Mucosa of stomach (tissue), 1 donor: Measurements from ENCODE around the gene LTBP1.

Source experiments
- H3K27me3 ChIP-seq: one replicate; pipeline ENCODE4 v1.7.0; 2013; ENCODE audit warnings: mild to moderate bottlenecking, low read length; ENCODE audit not compliant: control insufficient read depth, insufficient read depth
- H3K36me3 ChIP-seq: one replicate; pipeline ENCODE4 v1.7.0; 2013; ENCODE audit warnings: low read length; ENCODE audit not compliant: control insufficient read depth, insufficient read depth
- H3K4me1 ChIP-seq: one replicate; pipeline ENCODE4 v1.7.0; 2013; ENCODE audit warnings: mild to moderate bottlenecking, low read length; ENCODE audit not compliant: control insufficient read depth, insufficient read depth
- H3K4me3 ChIP-seq: one replicate; pipeline ENCODE4 v1.7.0; 2013; ENCODE audit warnings: low read length
- H3K9ac ChIP-seq: one replicate; pipeline ENCODE4 v1.7.0; 2013; ENCODE audit warnings: mild to moderate bottlenecking, low read length, moderate library complexity
- H3K9me3 ChIP-seq: one replicate; pipeline ENCODE4 v1.7.0; 2013; ENCODE audit warnings: mild to moderate bottlenecking, low read length, moderate library complexity; ENCODE audit not compliant: control insufficient read depth
- donor health status: Pancreatic carcinoma.

Gene LTBP1

DNA sequence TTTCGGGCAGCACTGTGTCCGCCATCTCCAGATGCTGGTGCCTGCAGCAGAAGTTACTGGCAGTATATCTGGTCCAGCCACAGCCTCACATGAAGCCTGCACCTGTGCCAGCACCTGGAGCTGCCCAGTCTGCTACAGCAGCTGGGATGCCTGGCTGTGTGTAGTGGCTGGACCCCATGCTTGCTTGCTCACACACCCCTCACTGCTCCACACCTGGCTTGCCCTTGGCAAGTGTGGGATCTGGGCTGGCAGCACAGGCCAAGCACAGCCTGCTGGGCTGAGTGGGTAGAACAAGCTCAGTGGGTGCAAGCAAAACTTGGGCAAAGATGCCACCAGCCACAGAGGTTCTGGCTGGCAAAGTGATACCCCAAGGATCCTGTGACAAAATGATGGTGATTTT, 320.3 kb downstream of the LTBP1 start:
- no peaks in the 10 kb centered on the region for H3K4me1 ChIP-seq
- no peak overlapping the region for H3K9ac ChIP-seq
- H3K27me3 ChIP-seq, result no peaks in the 10 kb centered on the region
- no peak overlapping the region for H3K4me3 ChIP-seq
- H3K36me3 ChIP-seq, result no peaks in the 10 kb centered on the region
- no peaks in the 10 kb centered on the region for H3K9me3 ChIP-seq

DNA sequence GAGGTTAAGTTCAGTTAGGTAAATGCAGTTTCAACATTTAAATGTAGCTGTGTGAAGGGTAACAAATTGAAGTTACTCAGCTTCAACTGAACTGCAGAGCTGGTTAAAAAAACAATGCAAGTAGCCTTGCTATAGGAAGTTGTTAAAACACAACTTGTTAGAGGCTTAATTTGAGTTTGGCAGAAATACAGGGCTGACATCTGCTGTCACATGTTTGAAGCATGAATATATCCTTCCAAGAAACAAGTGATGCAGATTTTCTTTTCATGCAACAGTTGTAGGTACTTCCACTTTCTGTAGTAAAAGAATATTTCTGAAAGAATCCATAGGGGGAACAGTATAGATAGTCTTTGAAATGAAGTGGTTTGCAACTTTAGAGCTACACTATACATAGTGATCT, 321.0 kb downstream of the LTBP1 start:
- H3K9me3 ChIP-seq, result no peaks in the 10 kb centered on the region
- no peaks in the 10 kb centered on the region for H3K4me1 ChIP-seq
- no peak overlapping the region for H3K4me3 ChIP-seq
- H3K36me3 ChIP-seq, result no peaks in the 10 kb centered on the region
- no peak overlapping the region for H3K9ac ChIP-seq
- no peaks in the 10 kb centered on the region for H3K27me3 ChIP-seq

DNA sequence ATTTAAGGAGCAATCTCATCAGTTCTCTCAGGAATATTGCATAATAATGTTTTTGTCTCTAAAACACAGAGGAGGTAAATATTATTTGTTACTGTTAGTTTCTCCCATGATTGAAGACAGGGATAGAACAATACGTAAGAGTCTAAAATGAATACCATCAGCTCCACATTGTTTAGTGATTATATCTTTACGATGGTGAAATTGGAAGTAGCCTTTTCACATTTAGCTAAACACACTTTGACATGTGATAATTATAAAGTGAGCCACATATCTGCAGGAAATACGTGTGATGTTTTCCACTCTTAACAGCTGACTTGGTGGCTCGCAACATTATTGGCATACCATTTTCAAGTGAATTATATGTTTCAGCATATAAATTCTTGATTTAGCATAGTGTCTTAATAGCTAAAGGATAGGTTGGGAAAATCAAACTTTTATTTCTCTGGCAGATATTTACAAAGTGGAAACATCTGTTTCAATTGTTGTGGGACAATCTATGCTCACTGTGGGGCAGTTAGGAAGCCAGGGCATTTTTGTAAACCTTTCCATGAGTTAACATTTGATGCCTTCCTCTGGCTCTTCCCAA, 321.6 kb downstream of the LTBP1 start:
- Histone ChIP-seq H3K4me1 (no peaks in the 10 kb centered on the region), H3K9me3 (no peaks in the 10 kb centered on the region), H3K36me3 (no peaks in the 10 kb centered on the region), H3K27me3 (no peaks in the 10 kb centered on the region), H3K4me3 (no peak overlapping the region), H3K9ac (no peak overlapping the region)

DNA sequence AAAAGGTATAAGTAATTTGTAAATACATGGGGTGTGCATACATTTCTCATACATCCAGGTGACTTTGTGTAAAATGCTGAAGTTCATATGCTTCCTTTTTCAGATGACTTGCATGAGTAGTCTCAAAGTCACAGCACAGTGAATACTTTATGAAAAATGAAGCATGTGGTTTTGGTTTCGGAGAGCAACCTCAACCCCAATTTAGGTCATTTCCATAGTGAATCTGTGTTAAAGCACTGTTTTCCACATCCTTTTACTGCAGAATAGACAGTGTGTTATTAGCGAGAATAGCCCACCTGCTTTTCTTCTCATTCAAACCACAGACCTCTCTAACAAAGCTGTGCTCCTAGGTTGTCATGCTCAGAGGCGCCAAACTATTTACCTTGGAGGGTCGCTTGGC, 325.2 kb downstream of the LTBP1 start:
- Histone ChIP-seq H3K27me3 (no peaks in the 10 kb centered on the region), H3K4me3 (no peak overlapping the region), H3K9ac (no peak overlapping the region), H3K4me1 (no peaks in the 10 kb centered on the region), H3K36me3 (no peaks in the 10 kb centered on the region), H3K9me3 (no peaks in the 10 kb centered on the region)

DNA sequence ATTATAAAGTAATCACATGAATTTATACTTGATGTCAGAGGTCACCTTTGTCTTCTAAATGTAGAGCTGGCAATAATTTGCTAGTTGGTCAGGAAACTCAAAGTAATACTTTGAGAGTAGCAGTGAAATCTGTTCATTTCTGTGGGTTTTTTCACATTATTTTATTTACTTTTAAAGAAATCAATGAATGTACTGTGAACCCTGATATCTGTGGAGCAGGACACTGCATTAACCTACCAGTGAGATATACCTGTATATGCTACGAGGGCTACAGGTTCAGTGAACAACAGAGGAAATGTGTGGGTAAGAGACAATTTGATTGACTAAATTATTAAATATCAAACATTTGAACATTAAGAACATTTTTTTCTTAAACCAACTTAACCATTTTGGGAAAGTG, 326.7 kb downstream of the LTBP1 start:
- H3K4me1 ChIP-seq, result no peaks in the 10 kb centered on the region
- H3K36me3 ChIP-seq, result no peaks in the 10 kb centered on the region
- no peak overlapping the region for H3K9ac ChIP-seq
- H3K27me3 ChIP-seq, result no peaks in the 10 kb centered on the region
- H3K9me3 ChIP-seq, result no peaks in the 10 kb centered on the region
- H3K4me3 ChIP-seq, result no peak overlapping the region

DNA sequence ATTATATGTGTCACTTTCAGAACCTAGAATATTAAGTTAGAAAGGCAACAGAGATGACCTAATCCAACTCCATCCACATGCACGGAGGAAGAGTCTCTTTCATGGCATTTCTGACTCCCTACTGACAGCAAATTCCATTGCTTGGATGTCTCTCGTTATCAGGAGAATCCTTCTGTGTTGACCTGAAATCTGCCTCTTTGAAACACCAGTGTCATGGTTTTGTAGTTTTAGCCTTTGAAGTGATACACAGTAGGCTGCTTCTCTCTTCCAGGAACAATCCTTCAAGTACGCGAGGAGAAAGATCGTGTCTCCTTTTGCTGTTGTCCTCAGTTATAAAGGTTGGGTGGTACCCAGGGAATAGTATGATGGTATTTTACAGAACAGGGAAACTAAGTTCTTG, 327.8 kb downstream of the LTBP1 start:
- no peaks in the 10 kb centered on the region for H3K4me1 ChIP-seq
- H3K27me3 ChIP-seq, result no peaks in the 10 kb centered on the region

DNA sequence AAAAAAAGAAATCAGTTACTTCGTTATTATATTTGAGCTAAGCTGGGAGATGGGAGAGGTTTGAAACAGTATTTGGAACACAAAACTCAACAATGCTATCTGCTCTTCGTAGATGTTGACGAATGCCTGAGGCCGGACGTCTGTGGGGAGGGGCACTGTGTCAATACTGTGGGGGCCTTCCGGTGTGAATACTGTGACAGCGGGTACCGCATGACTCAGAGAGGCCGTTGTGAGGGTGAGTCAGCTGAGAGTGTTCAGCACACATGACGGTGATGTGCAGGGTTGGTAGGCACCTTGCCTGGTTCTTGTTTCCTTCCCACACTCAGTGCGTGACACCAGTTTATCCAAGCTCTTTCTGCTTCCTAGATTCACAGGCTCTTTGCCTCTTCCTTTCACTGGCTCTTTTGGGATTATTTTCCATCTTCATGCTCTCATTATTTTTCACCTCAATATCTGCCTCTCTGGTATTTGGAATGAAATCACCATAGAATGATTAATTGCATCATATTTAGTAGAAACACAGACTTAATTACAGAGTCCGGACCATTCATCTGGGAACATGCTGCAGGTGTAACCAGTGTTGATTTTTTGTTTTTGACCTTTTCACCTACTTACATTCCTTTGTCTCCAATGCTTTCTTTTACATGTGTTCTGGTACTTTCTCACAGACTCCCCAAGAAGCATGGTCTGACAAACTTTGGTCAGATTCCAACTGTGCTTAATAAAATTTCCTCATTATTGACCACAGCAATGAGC, 329.1 kb downstream of the LTBP1 start:
- Histone ChIP-seq H3K36me3 (no peaks in the 10 kb centered on the region), H3K9ac (no peak overlapping the region), H3K4me3 (no peak overlapping the region), H3K9me3 (no peaks in the 10 kb centered on the region), H3K27me3 (no peaks in the 10 kb centered on the region), H3K4me1 (no peaks in the 10 kb centered on the region)

More for the DNA sequence above, 327.8 kb downstream of the LTBP1 start:
- no peak overlapping the region for H3K4me3 ChIP-seq
- no peaks in the 10 kb centered on the region for H3K9me3 ChIP-seq
- no peaks in the 10 kb centered on the region for H3K36me3 ChIP-seq
- H3K9ac ChIP-seq, result no peak overlapping the region

DNA sequence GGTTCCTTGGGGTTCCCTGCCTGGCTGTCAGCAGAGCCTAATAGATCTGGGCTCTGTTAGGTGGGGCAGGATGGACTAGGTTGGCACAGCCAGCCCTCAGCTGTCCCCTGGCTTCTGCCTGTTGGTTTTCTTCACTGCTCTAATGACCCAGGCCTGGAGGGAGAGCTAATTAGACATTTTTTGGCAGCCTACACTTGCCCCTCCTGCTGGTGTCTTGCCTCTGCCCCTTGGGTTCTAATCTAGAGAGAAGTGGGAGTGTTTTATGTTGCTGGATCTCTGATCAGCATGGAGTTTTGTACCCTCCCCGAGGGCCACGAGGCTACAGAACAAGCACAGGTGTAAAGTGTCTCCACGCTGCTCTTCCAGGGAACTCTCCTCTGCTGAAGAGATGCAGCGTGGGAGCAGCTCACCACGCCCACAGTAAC, 330.3 kb downstream of the LTBP1 start:
- Histone ChIP-seq H3K36me3 (no peaks in the 10 kb centered on the region), H3K9ac (no peak overlapping the region), H3K27me3 (no peaks in the 10 kb centered on the region), H3K4me1 (no peaks in the 10 kb centered on the region), H3K4me3 (no peak overlapping the region), H3K9me3 (no peaks in the 10 kb centered on the region)

DNA sequence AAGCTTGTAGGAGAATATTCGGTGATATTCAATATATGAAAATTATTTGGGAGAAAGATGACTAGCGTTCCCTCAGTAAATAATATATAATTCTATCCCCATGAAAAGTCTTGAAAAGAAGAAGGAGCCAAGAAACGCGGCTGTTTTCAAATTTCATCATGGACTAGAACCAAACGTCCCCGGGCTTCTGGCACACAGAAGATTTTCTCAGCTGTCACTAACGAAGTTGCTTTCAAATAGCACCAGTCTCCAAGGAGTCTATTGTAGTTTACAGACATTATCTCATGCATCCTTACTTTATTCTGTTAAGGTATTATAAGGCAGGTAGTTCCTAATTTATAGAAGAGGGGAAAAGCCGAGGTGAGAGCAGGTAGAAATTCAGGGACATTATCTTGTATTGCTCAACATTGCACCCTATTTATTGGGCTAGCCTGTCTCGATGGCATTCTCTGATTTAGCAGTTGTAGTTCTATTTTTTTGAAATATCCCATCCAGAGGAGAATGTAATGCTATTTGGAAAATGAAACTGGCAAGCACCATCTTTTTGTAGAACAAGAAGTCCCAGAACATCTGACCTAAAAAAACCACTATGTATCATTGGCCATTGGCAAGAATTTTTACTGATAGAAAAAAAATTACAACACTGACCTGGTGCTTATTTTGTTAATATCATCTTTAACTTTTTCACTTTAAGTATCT, 331.6 kb downstream of the LTBP1 start:
- H3K4me3 ChIP-seq, result no peak overlapping the region
- H3K36me3 ChIP-seq, result no peaks in the 10 kb centered on the region
- H3K4me1 ChIP-seq, result no peaks in the 10 kb centered on the region
- H3K9me3 ChIP-seq, result no peaks in the 10 kb centered on the region
- no peak overlapping the region for H3K9ac ChIP-seq
- H3K27me3 ChIP-seq, result no peaks in the 10 kb centered on the region

DNA sequence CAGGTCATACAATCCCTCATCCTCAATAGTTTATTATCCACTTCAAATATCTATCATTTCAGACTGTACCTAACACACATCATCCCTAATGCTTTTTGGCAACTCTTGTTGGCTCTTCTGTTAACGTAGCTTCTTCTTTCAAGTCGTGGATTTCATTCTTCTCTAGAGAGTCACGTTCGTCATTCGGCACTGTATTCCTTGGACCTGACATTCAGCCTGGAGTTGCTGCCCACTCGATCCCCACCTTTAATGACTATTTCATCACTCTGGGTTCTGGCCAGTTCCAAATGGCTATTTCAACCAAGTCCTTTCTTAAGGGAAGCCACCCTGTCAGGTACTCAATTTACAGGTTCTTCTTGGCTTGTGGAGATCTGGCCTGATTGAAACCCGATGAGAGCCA, 337.5 kb downstream of the LTBP1 start:
- H3K27me3 ChIP-seq, result no peaks in the 10 kb centered on the region
- H3K9me3 ChIP-seq, result no peaks in the 10 kb centered on the region
- H3K4me3 ChIP-seq, result no peak overlapping the region
- no peaks in the 10 kb centered on the region for H3K36me3 ChIP-seq
- no peak overlapping the region for H3K9ac ChIP-seq
- no peaks in the 10 kb centered on the region for H3K4me1 ChIP-seq

DNA sequence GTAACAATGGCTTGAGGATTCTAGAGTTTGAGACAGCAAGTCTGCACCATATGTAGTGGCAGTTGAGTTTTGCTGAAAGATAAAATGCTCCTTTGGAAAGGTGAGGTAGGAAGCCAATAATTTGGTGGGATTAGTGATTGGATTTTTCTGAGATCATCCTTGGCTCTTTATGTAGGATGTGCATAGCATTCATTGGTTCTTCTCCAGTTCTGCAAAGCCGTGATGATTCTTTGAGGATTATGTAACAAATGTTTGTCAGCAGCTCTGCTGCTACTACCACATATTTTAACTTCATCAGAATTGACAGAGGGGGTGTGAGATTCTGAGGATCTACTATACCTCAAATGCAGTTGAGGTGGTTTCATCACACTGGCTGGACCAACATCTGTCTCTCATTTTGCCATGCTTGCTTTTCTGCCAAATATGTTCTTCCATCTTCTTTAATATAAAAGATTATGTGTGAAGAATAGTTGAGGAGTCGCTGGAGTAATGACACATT, 340.8 kb downstream of the LTBP1 start:
- H3K36me3 ChIP-seq, result no peaks in the 10 kb centered on the region

DNA sequence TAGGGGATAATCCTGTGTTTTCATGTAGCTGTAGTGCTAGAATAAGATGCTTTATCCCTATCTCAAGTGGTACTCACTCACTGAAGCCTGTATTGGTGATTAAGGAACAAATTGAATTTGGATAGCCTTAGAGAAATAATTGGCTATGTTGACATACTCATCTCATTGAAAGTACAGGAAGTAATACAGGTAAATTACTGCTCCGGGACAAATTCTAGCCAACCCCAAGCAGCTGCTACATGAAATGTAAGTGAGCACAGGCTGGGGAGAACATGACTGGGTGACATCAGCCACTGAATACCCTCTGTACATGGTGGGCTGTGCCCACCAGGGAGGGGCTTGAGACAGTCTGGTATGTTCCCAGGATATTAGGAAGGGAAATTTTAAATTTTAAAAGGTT, 341.3 kb downstream of the LTBP1 start:
- Histone ChIP-seq H3K36me3 (no peaks in the 10 kb centered on the region), H3K4me3 (no peak overlapping the region), H3K4me1 (peaks cover 7% of the 10 kb centered on the region), H3K27me3 (no peaks in the 10 kb centered on the region), H3K9ac (no peak overlapping the region), H3K9me3 (no peaks in the 10 kb centered on the region)

More for the DNA sequence above, 340.8 kb downstream of the LTBP1 start:
- Histone ChIP-seq H3K27me3 (no peaks in the 10 kb centered on the region), H3K9me3 (no peaks in the 10 kb centered on the region), H3K4me1 (peaks cover 7% of the 10 kb centered on the region), H3K9ac (no peak overlapping the region), H3K4me3 (no peak overlapping the region)
